Non-pigmented ciliary epithelial cell (primary cell): ENCODE results near the gene HRH4.

ENCODE experiments used
- DNase-seq: peaks from one replicate; pipeline ENCODE4 v3.0.0-alpha.2; 2010; ENCODE audit warnings: low read depth

The HRH4 gene

DNA sequence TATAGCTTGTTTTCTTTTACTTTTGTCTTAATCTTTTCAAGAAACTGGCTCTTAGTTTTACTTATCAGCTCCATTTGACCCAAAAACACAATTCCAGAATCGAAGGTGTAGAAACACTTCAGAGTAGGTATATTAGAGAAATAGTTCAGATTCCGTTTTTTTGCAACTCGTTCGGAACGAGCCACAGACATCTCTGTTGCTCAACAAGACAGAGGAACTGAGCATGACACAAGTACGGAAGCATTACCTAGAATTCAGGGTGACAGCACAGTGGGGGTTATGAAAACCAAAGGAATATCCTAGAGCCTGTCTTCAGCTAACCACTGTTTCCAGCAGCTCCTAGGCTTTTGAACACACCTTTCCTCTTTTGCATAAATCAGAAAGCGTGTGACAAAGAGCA lies 5.0 kb downstream of the HRH4 start:
- DNase-seq: no peak

DNA sequence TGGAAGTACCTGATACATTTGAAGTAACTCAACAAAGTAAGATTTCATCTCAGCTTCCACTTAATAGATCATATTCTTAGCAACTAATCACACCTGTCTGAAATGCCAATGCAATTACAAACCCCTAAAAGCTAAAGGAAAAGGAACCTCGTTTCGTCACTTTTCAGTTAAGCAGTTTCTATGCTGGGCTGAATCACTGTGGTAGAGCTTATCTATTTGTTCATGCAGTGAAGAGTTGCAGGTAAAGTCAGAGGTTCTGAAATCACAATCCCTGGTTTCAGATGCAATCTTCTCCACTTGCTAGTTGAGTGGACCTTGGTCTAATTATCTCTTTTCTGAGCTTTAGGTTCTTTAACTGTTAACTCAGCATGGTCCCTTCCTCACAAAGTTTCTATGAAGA lies 6.3 kb downstream of the HRH4 start:
- no peak for DNase-seq

GRCh38 chr18:24470022-24470618 lies 9.7 kb downstream of the HRH4 start:
- no peak for DNase-seq

GRCh38 chr18:24470805-24471204 lies 10.4 kb downstream of the HRH4 start:
- DNase-seq: no peak

DNA sequence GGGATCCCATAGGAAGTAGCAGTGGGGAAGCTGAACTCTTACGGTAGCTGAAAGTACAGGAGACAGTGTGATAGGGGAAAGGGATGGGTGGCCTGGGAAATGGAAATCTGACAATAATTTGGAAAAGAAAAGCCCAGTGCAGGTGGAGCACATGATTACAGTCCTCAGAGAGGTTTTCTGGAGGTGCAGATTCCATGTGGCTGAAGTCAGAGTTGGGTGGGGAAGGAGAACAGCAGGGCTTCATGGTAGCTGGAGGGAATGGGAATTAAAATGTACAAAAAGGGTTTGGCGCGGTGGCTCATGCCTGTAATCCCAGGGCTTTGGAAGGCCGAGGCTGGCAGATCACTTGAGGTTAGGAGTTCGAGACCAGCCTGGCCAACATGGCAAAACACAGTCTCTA lies 12.2 kb downstream of the HRH4 start:
- no peak for DNase-seq

DNA sequence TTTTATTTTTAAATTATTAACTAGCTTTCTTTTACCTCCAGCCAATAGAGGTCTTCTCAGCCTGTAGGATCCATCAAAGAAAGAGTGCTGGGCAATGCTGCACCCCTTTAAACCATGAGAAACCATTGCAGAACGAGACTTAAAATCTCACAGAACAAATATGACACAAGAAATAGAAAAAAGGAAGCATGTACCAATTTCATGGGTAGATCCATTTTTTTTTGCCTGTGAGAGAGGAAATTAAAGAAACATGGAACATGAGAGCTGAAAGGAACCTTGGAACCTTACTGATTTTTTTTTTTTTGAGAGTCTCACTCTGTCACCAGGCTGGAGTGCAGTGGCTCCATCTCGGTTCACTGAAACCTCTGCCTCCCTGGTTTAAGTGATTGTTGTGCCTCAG lies 14.0 kb downstream of the HRH4 start:
- no peak for DNase-seq

DNA sequence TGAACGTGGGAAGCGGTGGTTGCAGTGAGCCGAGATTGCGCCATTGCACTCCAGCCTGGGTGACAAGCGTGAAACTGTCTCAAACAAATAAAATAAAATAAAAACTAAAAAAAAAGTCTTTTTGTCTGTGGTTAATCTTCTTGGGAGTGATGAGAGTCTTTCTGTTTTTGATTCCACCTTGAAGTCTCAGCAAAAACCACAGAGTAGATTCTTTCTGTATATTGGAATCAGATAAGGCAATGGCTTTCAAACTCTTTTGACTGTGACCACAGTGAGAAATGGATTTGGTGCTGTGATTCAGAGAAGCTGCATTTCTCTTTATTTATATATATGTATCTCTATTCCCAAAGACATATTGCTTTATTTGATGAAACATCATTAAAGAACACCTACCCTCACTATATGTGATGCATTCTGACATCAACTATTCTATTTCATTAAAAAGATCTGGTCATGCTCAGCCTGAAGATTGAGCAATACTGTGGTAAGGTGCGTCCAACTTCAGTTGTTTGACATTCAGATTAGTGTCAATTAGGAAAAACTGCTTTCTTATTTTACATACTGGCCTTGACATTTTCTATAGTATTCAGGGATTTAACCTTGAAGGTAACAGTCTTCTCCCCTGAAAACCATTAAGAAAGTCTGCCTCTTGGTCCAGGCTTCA lies 15.6 kb downstream of the HRH4 start:
- no peak for DNase-seq

- no peak for DNase-seq
Observed at GRCh38 chr18:24479371-24479770, 18.9 kb downstream of the HRH4 start.

- no peak for DNase-seq
Observed at GRCh38 chr18:24482821-24483220, 22.4 kb downstream of the HRH4 start.

- DNase-seq: no peak
Observed at GRCh38 chr18:24485681-24486080, 25.2 kb downstream of the HRH4 start.

- DNase-seq: no peak
Observed at GRCh38 chr18:24486684-24487083, 26.2 kb downstream of the HRH4 start.

DNA sequence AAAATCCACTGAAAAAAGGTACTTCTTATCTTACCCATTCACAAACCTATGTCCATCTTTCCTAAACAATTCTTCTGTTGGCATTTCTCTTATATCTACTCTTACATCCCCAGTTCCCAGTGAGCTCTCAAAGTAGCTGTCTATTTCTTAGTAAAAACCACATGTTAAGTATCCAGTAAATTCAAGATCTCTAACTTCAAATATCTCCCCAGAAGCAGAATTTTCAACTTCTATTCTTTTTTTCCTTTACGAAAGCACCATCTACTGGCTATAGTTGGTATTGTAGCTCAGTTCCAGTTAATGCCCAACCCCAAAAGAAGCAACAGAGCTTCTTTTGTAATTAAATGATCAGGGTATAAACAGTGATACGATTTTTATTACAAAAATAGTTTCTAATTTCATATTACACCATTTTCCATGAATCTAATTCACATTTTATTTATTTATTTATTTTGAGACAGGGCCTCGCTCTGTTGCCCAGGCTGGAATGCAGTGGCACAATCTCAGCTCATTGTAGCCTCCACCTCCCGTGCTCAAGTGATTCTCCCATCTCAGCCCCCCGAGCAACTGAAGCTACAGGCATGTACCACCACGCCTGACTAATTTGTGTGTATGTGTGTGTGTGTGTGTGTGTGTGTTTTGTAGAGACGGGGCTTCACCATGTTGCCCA lies 28.5 kb downstream of the HRH4 start:
- no peak for DNase-seq

- DNase-seq: no peak
Observed at GRCh38 chr18:24490539-24490938, 30.1 kb downstream of the HRH4 start.

DNA sequence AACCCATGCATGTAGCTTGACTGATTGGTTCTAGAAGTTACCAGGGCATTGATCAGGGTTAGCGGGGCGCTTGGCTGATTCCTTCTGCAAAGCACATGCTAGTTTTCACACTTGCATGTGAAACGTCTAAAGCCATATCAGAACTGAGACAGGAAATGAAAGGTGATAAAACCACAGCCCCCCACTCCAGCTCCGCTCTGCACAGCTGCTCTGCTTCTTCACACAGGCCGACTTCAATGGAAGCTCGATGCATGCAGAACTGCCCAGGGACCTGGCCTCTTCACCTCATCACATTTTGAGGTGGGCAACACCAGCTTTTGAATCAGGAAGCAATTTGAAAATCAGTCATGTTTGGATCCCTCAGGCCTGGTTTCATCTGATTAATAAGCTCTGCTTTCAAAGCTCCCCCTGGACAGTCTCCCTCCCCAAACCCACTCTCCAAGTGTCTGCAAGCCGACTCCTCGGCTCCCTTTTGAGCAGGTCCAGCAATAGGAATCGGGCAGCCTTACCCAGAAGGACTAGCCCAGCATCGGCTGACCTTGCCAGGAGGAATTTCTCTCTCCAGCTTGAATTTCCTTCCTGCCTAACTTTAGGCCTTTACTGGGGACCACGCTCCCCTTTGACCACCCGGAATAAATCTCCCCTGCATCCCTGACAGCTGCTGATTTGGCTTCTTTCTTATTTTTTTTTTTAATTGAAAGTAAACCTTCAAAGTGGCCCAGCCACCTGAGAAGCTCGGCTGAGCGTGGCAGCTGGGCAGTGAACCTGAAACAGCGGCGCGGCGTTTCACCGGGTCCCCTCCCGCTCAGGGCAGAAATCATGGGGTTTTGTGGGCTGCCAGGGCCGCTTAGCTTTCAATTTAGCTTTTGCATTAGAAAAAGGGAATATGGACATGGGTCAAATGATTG lies 31.7 kb downstream of the HRH4 start:
- no peak for DNase-seq

- DNase-seq: no peak
Observed at GRCh38 chr18:24494586-24494985, 34.1 kb downstream of the HRH4 start.

DNA sequence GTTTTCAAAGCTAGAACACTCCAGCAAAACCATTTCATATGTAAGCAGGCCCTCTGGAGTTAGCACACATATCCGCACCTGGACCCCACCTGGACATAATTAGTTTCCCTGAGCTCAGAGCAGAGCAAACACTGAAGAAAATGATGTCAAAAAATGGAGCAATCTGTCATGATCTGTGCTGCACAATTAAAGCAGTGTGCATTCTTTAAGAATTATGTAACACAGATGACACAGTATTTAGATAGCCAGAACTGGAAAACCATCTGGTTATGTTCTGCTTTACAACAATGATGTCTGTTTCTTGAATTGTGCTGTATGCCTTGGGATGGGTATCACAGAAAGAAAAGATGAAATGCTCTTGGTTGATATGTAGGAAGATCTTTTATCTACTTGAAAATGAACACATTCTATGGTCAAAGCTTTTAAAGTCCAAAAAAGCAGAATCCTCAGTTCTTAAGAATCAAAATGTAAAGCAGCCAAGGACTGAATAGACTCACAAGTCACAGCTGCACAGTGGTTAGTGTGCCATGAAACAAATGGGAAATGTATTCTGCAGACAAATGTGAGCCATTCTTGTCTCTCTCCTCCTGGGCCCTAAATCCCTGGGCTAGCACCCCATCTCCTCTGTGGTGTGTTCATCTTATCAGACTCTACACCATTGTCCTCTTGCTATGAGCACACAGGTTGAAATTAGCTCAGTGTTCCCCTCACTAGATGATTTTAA lies 36.8 kb downstream of the HRH4 start:
- DNase-seq: no peak

- DNase-seq: no peak
Observed at GRCh38 chr18:24499814-24500213, 39.4 kb downstream of the HRH4 start.

- DNase-seq: no peak
Observed at GRCh38 chr18:24500217-24500616, 39.8 kb downstream of the HRH4 start.

GRCh38 chr18:24500766-24501165 lies 40.3 kb downstream of the HRH4 start:
- no peak for DNase-seq

GRCh38 chr18:24502667-24503523 lies 42.5 kb downstream of the HRH4 start:
- no peak for DNase-seq

GRCh38 chr18:24504401-24504800 lies 44.0 kb downstream of the HRH4 start:
- no peak for DNase-seq
